ENCODE measurements around the gene LAMC2.

DNA sequence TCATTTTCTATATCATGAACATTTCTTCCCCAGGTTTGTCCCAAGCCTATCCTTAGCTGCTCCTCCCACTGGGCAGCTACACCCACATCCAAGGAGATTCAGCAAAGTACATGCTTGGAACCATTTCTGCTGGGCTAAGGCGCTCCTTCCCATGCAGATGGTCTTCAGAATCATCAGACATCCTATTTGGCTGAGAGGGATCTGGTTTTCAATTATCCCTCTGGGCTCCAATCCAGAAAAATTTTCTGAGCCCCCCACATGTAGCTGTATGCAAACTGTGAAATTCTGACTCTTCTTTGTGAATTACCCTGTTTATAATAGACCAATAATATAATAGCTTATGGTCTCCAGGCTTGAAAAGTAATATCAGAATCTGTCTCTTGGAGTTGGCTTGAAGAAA, 99.2 kb downstream of the LAMC2 start:
- TF ChIP-seq ZC3H13 (CRISPR knock-in tag; IDR thresholded peaks at IDR 0.05) = no peak
- TF ChIP-seq ZBTB2 (CRISPR knock-in tag; IDR thresholded peaks at IDR 0.05; ENCODE audit: low read depth) = no peak
